MM.1S (cell line): Measurements from ENCODE around the gene ME2.

Source experiments
- DNase-seq: peaks from one replicate; pipeline ENCODE4 v3.0.0-alpha.2; 2015
- H2AFZ ChIP-seq: fragments of 300-600 bp; sonication (generic); 2 replicates; pipeline ENCODE4 v1.6.0; 2016; ENCODE audit warnings: antibody characterized with exemption, low read length
- H3F3A ChIP-seq: fragments of 300-600 bp; sonication (generic); 2 replicates; pipeline ENCODE4 v1.6.1; 2016; ENCODE audit warnings: mild to moderate bottlenecking, antibody characterized with exemption, low read length, moderate library complexity, mixed read lengths; ENCODE audit not compliant: insufficient read depth
- H3K27ac ChIP-seq: fragments of 300-600 bp; sonication (generic); 2 replicates; pipeline ENCODE4 v1.5.1; 2016; ENCODE audit warnings: mild to moderate bottlenecking, low read length
- H3K27me3 ChIP-seq: fragments of 300-600 bp; sonication (generic); replicated peaks from 2 replicates; pipeline ENCODE4 v1.6.0; 2016; ENCODE audit warnings: low read length; ENCODE audit not compliant: insufficient read depth
- H3K36me3 ChIP-seq: fragments of 300-600 bp; sonication (generic); replicated peaks from 2 replicates; pipeline ENCODE4 v1.6.1; 2016; ENCODE audit warnings: mild to moderate bottlenecking, low read length, mixed read lengths; ENCODE audit not compliant: insufficient read depth
- H3K4me1 ChIP-seq: fragments of 300-600 bp; sonication (generic); 2 replicates; pipeline ENCODE4 v1.6.1; 2016; ENCODE audit warnings: low read length, mixed read lengths
- H3K4me2 ChIP-seq: fragments of 300-600 bp; sonication (generic); 2 replicates; pipeline ENCODE4 v1.6.0; 2016; ENCODE audit warnings: low read depth, low read length
- H3K4me3 ChIP-seq: fragments of 300-600 bp; sonication (generic); 2 replicates; pipeline ENCODE4 v1.5.1; 2016; ENCODE audit warnings: low read length, mixed read lengths
- H3K79me2 ChIP-seq: fragments of 300-600 bp; sonication (generic); 2 replicates; pipeline ENCODE4 v1.6.1; 2016; ENCODE audit warnings: mixed run types, low read length, mixed read lengths
- H3K9ac ChIP-seq: fragments of 300-600 bp; sonication (generic); 2 replicates; pipeline ENCODE4 v1.6.1; 2016; ENCODE audit warnings: low read length, mixed read lengths
- H3K9me2 ChIP-seq: fragments of 300-600 bp; sonication (generic); replicated peaks from 2 replicates; pipeline ENCODE4 v1.6.1; 2016; ENCODE audit warnings: mild to moderate bottlenecking, low read length, mixed read lengths; ENCODE audit not compliant: insufficient read depth
- H3K9me3 ChIP-seq: fragments of 300-600 bp; sonication (generic); replicated peaks from 2 replicates; pipeline ENCODE4 v1.6.1; 2016; ENCODE audit warnings: mild to moderate bottlenecking, low read length, mixed read lengths; ENCODE audit not compliant: insufficient read depth
- H4K20me1 ChIP-seq: fragments of 300-600 bp; sonication (generic); 2 replicates; pipeline ENCODE4 v1.6.1; 2016; ENCODE audit warnings: mild to moderate bottlenecking, low read length, moderate library complexity, mixed read lengths; ENCODE audit not compliant: insufficient read depth
- EZH2 ChIP-seq: fragments of 300-600 bp; sonication (generic); optimal IDR thresholded peaks from 2 replicates; pipeline ENCODE3; 2017; ENCODE audit warnings: low read depth, mild to moderate bottlenecking, antibody characterized with exemption, low read length, mixed read lengths
- EZH2phosphoT487 ChIP-seq: fragments of 300-600 bp; sonication (generic); IDR thresholded peaks from 2 replicates; pipeline ENCODE4 v1.6.1; 2018; ENCODE audit warnings: antibody characterized with exemption, low read length
- TF ChIP-seq, protein P1 (sequence below): fragments of 300-600 bp; sonication (generic); IDR thresholded peaks from 2 replicates; pipeline ENCODE4 v1.5.1; 2016; ENCODE audit warnings: antibody characterized with exemption, low read length, mixed read lengths

The ME2 gene

DNA sequence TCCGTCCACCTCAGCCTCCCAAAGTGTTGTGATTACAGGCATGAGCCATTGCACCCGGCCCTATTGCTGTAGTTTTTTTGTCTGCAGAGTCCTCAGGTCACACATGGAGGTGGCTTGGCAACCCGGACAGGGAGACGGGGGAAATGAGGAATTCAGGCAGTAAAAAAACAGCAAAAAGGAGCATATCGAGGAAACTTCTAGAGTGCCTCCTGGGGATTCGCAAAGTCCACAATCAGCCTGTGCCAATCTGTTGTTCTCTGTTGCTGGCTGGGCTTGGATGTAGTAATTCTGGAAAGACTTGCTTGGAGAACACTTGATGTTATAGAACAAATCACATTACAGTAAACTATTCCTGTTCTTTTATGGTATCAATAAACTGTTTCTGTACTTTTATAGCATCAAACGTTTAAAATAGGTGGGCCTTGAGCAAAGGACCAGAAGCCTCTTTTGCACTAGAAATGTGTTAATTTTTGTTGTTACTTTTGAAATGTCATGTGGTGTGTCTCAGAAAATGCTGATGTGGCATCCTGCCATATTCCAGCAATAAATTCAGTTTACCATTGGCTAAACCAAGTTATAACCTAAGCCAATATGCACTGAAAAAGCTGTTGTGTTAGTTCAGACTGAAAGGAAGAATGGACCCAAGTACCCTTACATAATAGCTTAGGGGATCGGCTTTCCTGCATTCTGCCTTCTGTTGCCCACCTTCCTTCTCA is 103.3 kb downstream of the ME2 start:
- H3K27ac ChIP-seq, result no peak overlapping the region
- H3F3A ChIP-seq, result no peaks in the 10 kb centered on the region
- no peaks in the 10 kb centered on the region for H3K9me2 ChIP-seq
- no peaks in the 10 kb centered on the region for H3K79me2 ChIP-seq
- no peak for TF ChIP-seq EZH2phosphoT487
- H3K9ac ChIP-seq, result no peak overlapping the region
- no peak overlapping the region for H2AFZ ChIP-seq
- H3K4me1 ChIP-seq, result no peaks in the 10 kb centered on the region
- H4K20me1 ChIP-seq, result no peaks in the 10 kb centered on the region
- no peaks in the 10 kb centered on the region for H3K36me3 ChIP-seq
- H3K4me2 ChIP-seq, result no peak overlapping the region
- H3K27me3 ChIP-seq, result no peaks in the 10 kb centered on the region
- H3K9me3 ChIP-seq, result no peaks in the 10 kb centered on the region
- DNase-seq, result no peak
- no peak overlapping the region for H3K4me3 ChIP-seq

DNA sequence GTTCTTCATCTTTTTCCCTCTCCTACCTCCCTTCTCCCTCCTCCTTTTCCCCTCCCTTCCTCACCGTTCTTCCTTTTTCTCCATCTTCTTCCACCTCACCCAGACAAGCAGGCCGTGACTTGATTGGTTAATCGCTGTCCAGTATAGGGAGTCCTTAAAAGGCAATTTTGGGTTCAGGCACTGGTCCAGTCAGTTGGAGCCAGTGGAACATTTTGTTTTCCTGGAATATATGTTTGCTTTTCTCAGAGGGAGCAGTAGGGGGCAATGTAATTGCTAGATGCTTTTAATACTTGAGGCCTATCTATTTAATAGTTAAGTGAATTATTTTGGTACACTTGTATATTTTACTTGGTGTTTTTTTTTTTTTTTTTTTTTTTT is 103.9 kb downstream of the ME2 start:
- H3K9ac ChIP-seq, result no peak overlapping the region
- H3K9me2 ChIP-seq, result no peaks in the 10 kb centered on the region
- no peak overlapping the region for H3K27ac ChIP-seq
- no peaks in the 10 kb centered on the region for H4K20me1 ChIP-seq
- H3K9me3 ChIP-seq, result no peaks in the 10 kb centered on the region
- H3K4me2 ChIP-seq, result no peak overlapping the region
- no peak overlapping the region for H3K4me3 ChIP-seq
- H3K36me3 ChIP-seq, result no peaks in the 10 kb centered on the region
- no peaks in the 10 kb centered on the region for H3F3A ChIP-seq
- no peaks in the 10 kb centered on the region for H3K79me2 ChIP-seq
- no peaks in the 10 kb centered on the region for H3K27me3 ChIP-seq
- TF ChIP-seq EZH2phosphoT487, result no peak
- TF ChIP-seq, protein P1, sequence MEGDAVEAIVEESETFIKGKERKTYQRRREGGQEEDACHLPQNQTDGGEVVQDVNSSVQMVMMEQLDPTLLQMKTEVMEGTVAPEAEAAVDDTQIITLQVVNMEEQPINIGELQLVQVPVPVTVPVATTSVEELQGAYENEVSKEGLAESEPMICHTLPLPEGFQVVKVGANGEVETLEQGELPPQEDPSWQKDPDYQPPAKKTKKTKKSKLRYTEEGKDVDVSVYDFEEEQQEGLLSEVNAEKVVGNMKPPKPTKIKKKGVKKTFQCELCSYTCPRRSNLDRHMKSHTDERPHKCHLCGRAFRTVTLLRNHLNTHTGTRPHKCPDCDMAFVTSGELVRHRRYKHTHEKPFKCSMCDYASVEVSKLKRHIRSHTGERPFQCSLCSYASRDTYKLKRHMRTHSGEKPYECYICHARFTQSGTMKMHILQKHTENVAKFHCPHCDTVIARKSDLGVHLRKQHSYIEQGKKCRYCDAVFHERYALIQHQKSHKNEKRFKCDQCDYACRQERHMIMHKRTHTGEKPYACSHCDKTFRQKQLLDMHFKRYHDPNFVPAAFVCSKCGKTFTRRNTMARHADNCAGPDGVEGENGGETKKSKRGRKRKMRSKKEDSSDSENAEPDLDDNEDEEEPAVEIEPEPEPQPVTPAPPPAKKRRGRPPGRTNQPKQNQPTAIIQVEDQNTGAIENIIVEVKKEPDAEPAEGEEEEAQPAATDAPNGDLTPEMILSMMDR, result no peak
- TF ChIP-seq EZH2, result no peak
- no peaks in the 10 kb centered on the region for H3K4me1 ChIP-seq
- DNase-seq, result no peak
- no peak overlapping the region for H2AFZ ChIP-seq

DNA sequence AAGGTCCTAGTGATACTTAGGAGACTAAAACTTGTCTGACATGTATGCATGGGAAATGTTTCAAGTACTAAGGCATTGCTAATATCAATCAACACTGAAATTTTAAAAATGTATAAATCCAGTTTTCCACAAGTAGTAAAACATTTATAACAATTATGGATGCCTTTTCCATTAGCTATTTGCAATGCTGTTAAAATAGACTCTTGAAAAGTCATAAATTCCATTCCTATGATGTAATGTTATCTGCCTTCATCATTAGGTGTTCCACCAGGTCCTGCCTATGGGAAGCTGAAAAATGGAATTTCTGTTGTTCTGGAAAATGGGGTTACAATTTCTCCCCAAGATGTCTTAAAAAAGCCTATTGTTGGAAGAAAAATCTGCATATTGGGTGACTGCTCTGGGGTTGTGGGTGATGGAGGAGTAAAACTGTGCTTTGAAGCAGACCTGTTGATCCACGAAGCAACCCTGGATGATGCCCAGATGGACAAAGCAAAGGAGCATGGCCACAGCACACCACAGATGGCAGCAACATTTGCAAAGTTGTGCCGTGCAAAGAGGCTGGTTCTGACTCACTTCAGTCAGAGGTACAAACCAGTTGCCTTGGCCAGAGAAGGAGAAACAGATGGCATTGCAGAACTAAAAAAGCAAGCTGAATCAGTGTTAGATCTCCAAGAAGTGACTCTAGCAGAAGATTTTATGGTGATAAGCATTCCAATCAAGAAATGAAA is 107.6 kb downstream of the ME2 start:
- TF ChIP-seq, protein P1, result no peak
- TF ChIP-seq EZH2phosphoT487 (no peak), EZH2 (no peak)
- no peak overlapping the region for H3K27ac ChIP-seq

DNA sequence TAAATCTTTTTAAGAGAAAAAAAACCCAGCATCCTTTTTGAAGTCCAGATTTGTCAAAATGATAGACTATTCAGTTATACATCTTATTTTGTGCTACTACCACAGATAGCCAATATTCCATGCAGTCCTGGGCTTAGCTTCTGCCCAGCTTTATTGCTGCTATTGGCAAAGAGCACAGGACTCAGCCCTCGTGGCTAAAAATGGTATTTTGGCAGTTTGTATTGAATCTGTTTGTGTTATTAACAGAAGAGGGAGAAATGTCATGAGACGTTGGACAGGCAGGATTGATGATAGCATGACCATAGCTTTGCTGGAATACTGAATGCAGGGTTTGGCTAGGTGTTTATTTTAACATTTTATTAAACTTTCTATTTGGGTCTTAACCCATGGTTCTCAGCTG is 108.3 kb downstream of the ME2 start:
- TF ChIP-seq, protein P1, result no peak
- no peak for TF ChIP-seq EZH2
- TF ChIP-seq EZH2phosphoT487, result no peak
- no peak overlapping the region for H3K4me2 ChIP-seq
- no peak overlapping the region for H2AFZ ChIP-seq
- H3K27ac ChIP-seq, result no peak overlapping the region
- no peaks in the 10 kb centered on the region for H3K4me1 ChIP-seq
- no peaks in the 10 kb centered on the region for H3K9me3 ChIP-seq
- no peak overlapping the region for H3K4me3 ChIP-seq
- H3K9ac ChIP-seq, result no peak overlapping the region
- H3K27me3 ChIP-seq, result no peaks in the 10 kb centered on the region
- H3F3A ChIP-seq, result no peaks in the 10 kb centered on the region
- no peaks in the 10 kb centered on the region for H4K20me1 ChIP-seq
- H3K36me3 ChIP-seq, result no peaks in the 10 kb centered on the region
- no peaks in the 10 kb centered on the region for H3K79me2 ChIP-seq
- no peaks in the 10 kb centered on the region for H3K9me2 ChIP-seq
- no peak for DNase-seq

More for the DNA sequence above, 107.6 kb downstream of the ME2 start:
- no peaks in the 10 kb centered on the region for H3K36me3 ChIP-seq
- no peak overlapping the region for H3K4me2 ChIP-seq
- no peaks in the 10 kb centered on the region for H3F3A ChIP-seq
- DNase-seq, result no peak
- no peaks in the 10 kb centered on the region for H3K4me1 ChIP-seq
- no peak overlapping the region for H2AFZ ChIP-seq
- no peaks in the 10 kb centered on the region for H3K27me3 ChIP-seq
- H3K4me3 ChIP-seq, result no peak overlapping the region
- no peaks in the 10 kb centered on the region for H4K20me1 ChIP-seq
- no peak overlapping the region for H3K9ac ChIP-seq
- no peaks in the 10 kb centered on the region for H3K79me2 ChIP-seq
- no peaks in the 10 kb centered on the region for H3K9me3 ChIP-seq
- no peaks in the 10 kb centered on the region for H3K9me2 ChIP-seq
